GM12878 (cell line): ENCODE results near the gene EHMT2. TPM values are rescaled to one million over a fixed set of nuclear protein-coding genes. Genes with fewer than 3 reads are reported as not detected.

ENCODE experiments used
- CHD4 ChIP-seq: fragments of 200-600 bp; sonication (generic); IDR thresholded peaks from 2 replicates; pipeline ENCODE4 v1.6.1; 2016; ENCODE audit warnings: mild to moderate bottlenecking
- ELK1 ChIP-seq: IDR thresholded peaks from 2 replicates; pipeline ENCODE4 v1.6.1; 2012; ENCODE audit warnings: low read depth, low read length, improper control_type of control experiment
- FOXK2 ChIP-seq: fragments of 450-650 bp; IDR thresholded peaks from 2 replicates; pipeline ENCODE4 v1.6.1; 2017; ENCODE audit warnings: mild to moderate bottlenecking, moderate library complexity
- NFXL1 ChIP-seq: fragments of 450-650 bp; IDR thresholded peaks from 2 replicates; pipeline ENCODE4 v1.6.1; 2017; ENCODE audit warnings: antibody characterized with exemption, mild to moderate bottlenecking, borderline replicate concordance
- SREBF1 ChIP-seq: IDR thresholded peaks from 2 replicates; pipeline ENCODE4 v1.6.1; 2012; ENCODE audit warnings: mild to moderate bottlenecking, low read length
- SREBF2 ChIP-seq: IDR thresholded peaks from 2 replicates; pipeline ENCODE4 v1.6.1; 2012; ENCODE audit warnings: mild to moderate bottlenecking, low read length
- TAF1 ChIP-seq: IDR thresholded peaks from 2 replicates; pipeline ENCODE4 v1.6.1; 2011; ENCODE audit warnings: mild to moderate bottlenecking, low read depth, low read length, borderline replicate concordance
- ZBED1 ChIP-seq: IDR thresholded peaks from 2 replicates; pipeline ENCODE4 v1.6.1; 2016; ENCODE audit warnings: borderline replicate concordance
- ZBTB40 ChIP-seq: fragments of 450-650 bp; IDR thresholded peaks from 2 replicates; pipeline ENCODE4 v1.6.1; 2016; ENCODE audit warnings: mild to moderate bottlenecking, moderate library complexity, borderline replicate concordance
- polyA plus RNA-seq, 11 experiments: library from polyadenylated mRNA; depleted of rRNA in 4 of 11; unstranded in 6 of 11; stranded (reverse) in 5 of 11; fragments of >200 nt; fragmentation: Nextera tagmentation in 4 of 11; fragmentation: Illumina TruSeq in 1 of 11; extraction: Ambion mirVana in 4 of 11; extraction: Trizol in 1 of 11; gene quantifications; 1 replicate in 1 of 11; 2 replicates in 10 of 11; pipeline versions ENCODE4 v1.2.1 to v1.2.3, GENCODE V29; 2011 to 2016; ENCODE audit warnings: inconsistent platforms in 2 of 11, missing spikeins in 2 of 11, low read depth in 1 of 11
- total RNA-seq, 4 experiments: library from RNA; depleted of rRNA in 3 of 4; stranded (reverse); fragments of >200 nt in 3 of 4; fragmentation: Illumina TruSeq in 1 of 4; extraction: Trizol in 1 of 4; gene quantifications; 2 replicates each; pipeline versions ENCODE4 v1.2.1 to v1.2.3, GENCODE V29; 2013 to 2021
- TF ChIP-seq, protein P1 (sequence below): fragments of 450-650 bp; formaldehyde crosslinking; IDR thresholded peaks from 2 replicates; pipeline ENCODE4 v1.5.0; 2022; ENCODE audit warnings: mild to moderate bottlenecking, missing genetic modification characterization
- TF ChIP-seq, protein P2 (sequence below): IDR thresholded peaks from 2 replicates; pipeline ENCODE4 v1.6.1; 2012; ENCODE audit warnings: mild to moderate bottlenecking, low read depth, low read length

The EHMT2 gene
- total and polyA plus RNA-seq, 10 of the 15 experiments (the other 5 are each of a cell fraction or from before 2014, with no cell fraction given) = 1.7 to 53.2 (median 36.3) TPM

- TF ChIP-seq ELK1 = no peak
- TF ChIP-seq TAF1 = peak; percentile 94
- TF ChIP-seq, protein P1, sequence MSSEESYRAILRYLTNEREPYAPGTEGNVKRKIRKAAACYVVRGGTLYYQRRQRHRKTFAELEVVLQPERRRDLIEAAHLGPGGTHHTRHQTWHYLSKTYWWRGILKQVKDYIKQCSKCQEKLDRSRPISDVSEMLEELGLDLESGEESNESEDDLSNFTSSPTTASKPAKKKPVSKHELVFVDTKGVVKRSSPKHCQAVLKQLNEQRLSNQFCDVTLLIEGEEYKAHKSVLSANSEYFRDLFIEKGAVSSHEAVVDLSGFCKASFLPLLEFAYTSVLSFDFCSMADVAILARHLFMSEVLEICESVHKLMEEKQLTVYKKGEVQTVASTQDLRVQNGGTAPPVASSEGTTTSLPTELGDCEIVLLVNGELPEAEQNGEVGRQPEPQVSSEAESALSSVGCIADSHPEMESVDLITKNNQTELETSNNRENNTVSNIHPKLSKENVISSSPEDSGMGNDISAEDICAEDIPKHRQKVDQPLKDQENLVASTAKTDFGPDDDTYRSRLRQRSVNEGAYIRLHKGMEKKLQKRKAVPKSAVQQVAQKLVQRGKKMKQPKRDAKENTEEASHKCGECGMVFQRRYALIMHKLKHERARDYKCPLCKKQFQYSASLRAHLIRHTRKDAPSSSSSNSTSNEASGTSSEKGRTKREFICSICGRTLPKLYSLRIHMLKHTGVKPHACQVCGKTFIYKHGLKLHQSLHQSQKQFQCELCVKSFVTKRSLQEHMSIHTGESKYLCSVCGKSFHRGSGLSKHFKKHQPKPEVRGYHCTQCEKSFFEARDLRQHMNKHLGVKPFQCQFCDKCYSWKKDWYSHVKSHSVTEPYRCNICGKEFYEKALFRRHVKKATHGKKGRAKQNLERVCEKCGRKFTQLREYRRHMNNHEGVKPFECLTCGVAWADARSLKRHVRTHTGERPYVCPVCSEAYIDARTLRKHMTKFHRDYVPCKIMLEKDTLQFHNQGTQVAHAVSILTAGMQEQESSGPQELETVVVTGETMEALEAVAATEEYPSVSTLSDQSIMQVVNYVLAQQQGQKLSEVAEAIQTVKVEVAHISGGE (CRISPR knock-in tag) = no peak
- no peak for TF ChIP-seq ZBED1
- TF ChIP-seq CHD4 = no peak
- TF ChIP-seq SREBF1 = no peak
- TF ChIP-seq ZBTB40 = no peak; the same call in 1 of the 2 replicates
- TF ChIP-seq, protein P2, sequence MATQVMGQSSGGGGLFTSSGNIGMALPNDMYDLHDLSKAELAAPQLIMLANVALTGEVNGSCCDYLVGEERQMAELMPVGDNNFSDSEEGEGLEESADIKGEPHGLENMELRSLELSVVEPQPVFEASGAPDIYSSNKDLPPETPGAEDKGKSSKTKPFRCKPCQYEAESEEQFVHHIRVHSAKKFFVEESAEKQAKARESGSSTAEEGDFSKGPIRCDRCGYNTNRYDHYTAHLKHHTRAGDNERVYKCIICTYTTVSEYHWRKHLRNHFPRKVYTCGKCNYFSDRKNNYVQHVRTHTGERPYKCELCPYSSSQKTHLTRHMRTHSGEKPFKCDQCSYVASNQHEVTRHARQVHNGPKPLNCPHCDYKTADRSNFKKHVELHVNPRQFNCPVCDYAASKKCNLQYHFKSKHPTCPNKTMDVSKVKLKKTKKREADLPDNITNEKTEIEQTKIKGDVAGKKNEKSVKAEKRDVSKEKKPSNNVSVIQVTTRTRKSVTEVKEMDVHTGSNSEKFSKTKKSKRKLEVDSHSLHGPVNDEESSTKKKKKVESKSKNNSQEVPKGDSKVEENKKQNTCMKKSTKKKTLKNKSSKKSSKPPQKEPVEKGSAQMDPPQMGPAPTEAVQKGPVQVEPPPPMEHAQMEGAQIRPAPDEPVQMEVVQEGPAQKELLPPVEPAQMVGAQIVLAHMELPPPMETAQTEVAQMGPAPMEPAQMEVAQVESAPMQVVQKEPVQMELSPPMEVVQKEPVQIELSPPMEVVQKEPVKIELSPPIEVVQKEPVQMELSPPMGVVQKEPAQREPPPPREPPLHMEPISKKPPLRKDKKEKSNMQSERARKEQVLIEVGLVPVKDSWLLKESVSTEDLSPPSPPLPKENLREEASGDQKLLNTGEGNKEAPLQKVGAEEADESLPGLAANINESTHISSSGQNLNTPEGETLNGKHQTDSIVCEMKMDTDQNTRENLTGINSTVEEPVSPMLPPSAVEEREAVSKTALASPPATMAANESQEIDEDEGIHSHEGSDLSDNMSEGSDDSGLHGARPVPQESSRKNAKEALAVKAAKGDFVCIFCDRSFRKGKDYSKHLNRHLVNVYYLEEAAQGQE = peak; percentile 50; the same call in 1 of the 2 replicates
- TF ChIP-seq FOXK2 = no peak
- no peak for TF ChIP-seq NFXL1
- TF ChIP-seq SREBF2 = no peak
These were observed 62.9 kb downstream of the EHMT2 start (continued) for GRCh38 chr6:31834367-31835250.
